Epidermal melanocyte (primary cell): Measurements from ENCODE around the gene DYRK3.
"Not testable (repeated sequence)": the region's sequence is repeated elsewhere in the genome, so short reads cannot be mapped to it uniquely, and the experiment has no call there.

Experiments used
- DNase-seq: peaks from one replicate; pipeline ENCODE4 v3.0.0; 2011; ENCODE audit warnings: low spot score; ENCODE audit not compliant: insufficient read length

The DYRK3 gene

GRCh38 chr1:206635080-206635977 lies at the start of gene DYRK3:
TSS of gene DYRK3 (plus strand) at chr1:206635536. CDS start at chr1:206635704, 168 bp downstream.
- peak; percentile 86 for DNase-seq

- DNase-seq, result no peak
Observed at GRCh38 chr1:206586501-206587445, 48.6 kb upstream of the DYRK3 start.

DNA sequence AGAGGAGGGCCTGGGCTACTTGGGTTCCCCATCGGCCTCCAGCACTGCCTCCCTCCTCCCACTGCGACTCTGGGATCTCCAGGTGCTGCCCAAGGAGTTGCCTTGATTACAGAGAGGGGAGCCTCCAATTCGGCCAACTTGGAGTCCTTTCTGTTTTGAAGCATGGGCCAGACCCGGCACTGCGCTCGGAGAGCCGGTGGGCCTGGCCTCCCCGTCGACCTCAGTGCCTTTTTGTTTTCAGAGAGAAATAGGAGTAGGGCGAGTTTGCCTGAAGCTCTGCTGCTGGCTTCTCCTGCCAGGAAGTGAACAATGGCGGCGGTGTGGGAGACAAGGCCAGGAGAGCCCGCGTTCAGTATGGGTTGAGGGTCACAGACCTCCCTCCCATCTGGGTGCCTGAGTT lies 47.4 kb upstream of the DYRK3 start:
- no peak for DNase-seq

DNA sequence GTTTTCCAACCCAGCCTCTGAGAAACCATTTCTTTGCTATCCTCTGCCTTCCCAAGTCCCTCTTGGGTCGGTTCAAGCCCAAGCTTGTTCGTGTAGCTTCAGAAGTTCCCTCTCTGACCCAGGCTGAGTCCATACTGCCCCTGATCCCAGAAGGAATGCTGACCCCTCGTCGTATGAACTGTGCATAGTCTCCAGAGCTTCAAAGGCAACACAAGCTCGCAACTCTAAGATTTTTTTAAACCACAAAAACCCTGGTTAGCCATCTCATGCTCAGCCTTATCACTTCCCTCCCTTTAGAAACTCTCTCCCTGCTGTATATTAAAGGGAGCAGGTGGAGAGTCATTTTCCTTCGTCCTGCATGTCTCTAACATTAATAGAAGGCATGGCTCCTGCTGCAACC lies 46.8 kb upstream of the DYRK3 start:
- no peak for DNase-seq

DNA sequence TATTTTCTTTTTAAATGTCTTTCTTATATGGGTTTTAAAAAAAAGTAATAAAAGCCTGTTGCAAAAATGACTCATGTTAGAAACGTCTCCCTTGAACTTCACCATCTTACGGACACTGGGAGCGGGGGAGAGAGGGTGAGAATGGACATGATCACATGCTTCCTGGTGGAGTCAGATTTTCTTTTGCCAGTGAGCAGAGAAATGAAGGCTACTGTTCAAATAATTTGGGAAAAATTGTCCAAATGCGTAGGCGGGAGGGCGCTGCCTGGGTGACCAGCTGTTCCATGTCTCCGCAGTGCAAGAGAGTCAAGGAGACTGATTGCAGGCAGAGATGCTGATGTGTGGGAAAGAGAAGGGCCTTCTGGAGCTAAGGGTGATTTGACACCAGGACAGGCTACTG lies 46.1 kb upstream of the DYRK3 start:
- peak; percentile 72 for DNase-seq

GRCh38 chr1:206590025-206590758 lies 45.1 kb upstream of the DYRK3 start:
- DNase-seq, result no peak

GRCh38 chr1:206591226-206591625 lies 44.1 kb upstream of the DYRK3 start:
- DNase-seq, result no peak

- DNase-seq, result no peak
Observed at GRCh38 chr1:206591696-206592095, 43.6 kb upstream of the DYRK3 start.

DNA sequence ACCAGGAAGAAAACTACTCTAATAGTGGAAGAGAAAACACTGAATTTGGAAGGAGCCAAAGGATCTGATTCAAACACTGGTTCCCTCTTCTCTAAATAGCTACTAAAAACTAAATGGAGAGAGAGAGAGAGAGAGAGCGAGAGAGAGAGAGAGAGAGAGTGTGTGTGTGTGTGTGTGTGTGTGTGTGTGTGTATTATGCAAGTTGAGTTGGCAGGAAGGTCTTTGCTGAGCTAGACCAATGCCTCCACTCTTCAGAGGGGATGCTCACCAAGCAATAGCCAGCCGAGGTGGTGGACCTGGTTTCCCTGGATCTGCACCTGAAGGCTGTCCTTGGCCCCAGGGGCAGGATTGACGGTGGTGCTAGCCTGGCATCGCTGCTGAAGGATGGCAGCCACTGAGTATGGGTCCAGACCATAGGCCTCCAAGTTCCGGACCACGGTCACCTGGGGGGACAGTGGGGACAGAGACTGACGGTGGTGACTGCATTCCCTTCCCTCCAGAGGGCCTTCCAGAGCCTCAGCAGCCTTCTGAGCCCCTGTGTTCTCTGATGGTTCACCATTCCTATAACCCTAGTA lies 41.9 kb upstream of the DYRK3 start:
- DNase-seq, result no peak

GRCh38 chr1:206595581-206596318 lies 39.6 kb upstream of the DYRK3 start:
- DNase-seq, result no peak

- no peak for DNase-seq
Observed at GRCh38 chr1:206596319-206596666, 39.0 kb upstream of the DYRK3 start.

DNA sequence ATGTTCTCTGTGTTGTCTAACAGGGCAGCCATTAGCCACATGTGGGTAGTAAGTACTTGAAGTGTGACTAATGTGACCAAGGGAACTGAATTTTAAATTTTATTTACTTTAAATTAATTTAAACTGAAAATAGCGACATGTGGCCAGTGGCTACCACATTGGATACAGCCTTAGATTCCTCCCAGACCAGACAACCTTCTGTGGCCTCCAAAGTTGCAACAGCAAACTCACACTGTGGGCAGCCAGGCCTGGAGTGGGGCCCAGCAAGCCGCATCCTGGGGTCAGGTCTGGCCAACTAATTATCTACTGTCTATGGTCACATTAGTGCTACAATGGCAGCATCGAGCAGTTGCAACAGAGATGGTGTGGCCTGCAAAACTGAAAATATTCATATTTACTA lies 34.8 kb upstream of the DYRK3 start:
- no peak for DNase-seq

- no peak for DNase-seq
Observed at GRCh38 chr1:206604861-206605260, 30.5 kb upstream of the DYRK3 start.

GRCh38 chr1:206606867-206607266 lies 28.5 kb upstream of the DYRK3 start:
- no peak for DNase-seq

DNA sequence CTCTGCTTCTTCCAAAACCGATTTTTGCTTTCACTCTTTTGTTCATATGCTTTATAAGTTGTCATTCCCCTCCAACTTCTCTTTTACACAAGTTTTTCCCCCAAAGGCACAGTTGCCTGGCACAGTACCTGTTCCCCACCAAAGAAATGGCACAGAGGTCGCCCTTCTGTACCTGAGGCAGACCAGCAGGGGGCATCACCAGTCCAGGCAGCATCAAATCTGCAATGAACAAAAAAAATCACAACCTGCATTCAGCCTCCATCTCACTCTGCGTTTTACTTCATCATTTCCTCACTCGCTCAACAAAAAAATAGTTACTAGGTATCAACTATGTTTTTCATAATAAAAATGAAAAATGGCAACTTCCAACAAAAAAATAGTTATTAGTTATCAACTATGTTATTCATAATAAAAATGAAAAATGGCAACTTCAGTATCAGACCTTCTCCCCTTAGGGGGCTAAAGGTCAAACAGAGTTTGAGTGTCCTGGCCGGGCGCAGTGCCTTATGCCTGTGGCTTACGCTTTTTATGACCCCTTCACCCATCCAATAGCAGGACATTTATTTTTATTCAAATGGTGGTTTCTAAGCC lies 27.1 kb upstream of the DYRK3 start:
- DNase-seq, result no peak

DNA sequence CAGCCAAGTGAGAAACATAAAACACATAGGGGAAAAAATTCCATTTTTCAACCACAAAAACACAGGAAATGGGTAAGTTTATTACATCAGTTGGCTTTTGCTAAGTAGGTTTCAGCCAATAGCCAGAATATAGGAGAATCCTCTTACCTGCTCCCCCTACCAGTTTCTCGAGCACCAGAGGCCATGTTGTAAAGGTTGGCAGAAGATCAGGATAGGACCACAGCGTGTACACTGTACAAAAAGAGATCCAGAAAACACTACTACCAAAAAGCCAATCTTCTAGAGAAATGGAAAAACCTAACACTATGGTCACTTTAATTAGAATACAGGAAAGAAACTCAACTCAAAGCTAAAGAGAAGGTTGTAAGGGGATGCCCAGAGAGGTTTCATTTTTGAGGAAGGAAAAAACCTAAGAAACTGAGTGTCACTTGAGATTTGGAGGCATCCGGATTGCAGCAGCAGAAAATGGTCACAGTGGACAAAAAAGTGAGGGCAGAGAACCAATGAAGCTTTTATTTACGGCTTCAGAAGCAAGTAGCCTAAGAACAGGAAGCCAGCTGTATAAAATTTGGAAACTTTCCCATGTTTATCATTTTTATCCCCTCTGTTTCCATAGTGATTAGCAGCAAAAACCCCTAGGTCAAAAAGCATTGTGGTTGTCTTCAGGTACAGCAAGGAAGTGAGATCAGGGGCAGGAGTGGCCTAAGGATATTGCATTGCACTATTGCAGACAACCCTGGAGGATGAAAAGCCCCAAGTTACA lies 25.9 kb upstream of the DYRK3 start:
- DNase-seq, result no peak

DNA sequence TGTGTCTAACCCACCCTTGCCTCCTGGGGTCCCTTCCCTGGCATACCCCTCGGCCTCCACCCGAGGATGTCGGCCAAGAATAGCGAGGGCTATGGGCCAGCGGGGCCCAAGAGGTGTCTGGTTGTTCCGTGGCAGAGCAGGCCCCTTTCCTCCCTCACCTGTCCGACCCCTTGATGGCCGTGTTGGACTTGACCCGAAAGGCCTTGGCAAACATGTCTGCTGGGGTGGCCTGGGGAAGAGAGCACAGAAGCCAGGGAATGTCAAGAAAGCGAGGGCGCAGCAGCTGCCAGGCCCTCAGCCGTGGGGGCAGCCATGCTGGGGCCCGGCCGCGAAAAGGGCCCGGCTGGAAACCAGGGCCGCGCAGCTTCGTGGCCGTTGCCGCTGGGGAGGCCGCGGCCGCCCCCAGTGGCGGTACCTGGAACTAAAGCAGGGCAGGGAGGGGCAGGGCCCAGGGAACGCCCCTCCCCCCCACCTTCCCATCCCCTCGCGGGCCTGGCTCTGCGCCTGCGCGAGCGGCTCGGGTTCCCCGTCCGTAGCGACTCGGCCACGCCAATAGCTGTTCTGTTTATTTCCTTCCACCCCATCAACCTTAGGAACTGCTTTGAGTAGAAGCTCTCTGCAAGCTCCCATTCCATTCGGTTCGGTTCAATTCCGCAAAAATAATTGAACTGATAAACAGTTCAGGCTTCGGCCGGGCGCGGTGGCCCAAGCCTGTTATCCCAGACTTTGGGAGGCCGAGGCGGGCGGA lies 23.0 kb upstream of the DYRK3 start, which contains the start of gene EIF2D:
Gene EIF2D, minus strand, starts transcription at position 337 of the 748 bp plus-strand sequence. Its CDS starts 123 bp downstream, at position 214.
- DNase-seq, result peak; percentile 98

- DNase-seq, result not testable (repeated sequence)
Observed at GRCh38 chr1:206626396-206626795, 8.9 kb upstream of the DYRK3 start.
